ENCODE measurements around the gene ACER2. TPM values are rescaled to one million over a fixed set of nuclear protein-coding genes. Genes with fewer than 3 reads are reported as not detected.

Gene ACER2
- polyA plus RNA-seq, 1 donor (not counting 4 experiments of a cell fraction or from before 2014, with no cell fraction given): 4.2 TPM

- no peak overlapping the region for H2AFZ ChIP-seq (ENCODE audit: control insufficient read depth, low read length)
- dilution Hi-C loops (cut with MboI; ENCODE audit: extremely low pct_ligation_motif_present, low sequenced_read_pairs): loop anchor here (10.0 kb wide), 1 partner anchor 83 kb away; no protein-coding TSS in a partner anchor
These were observed 48.8 kb downstream of the ACER2 start for GRCh38 chr9:19457693-19458009.

GRCh38 chr9:19460243-19460642, 51.4 kb downstream of the ACER2 start:
- Histone ChIP-seq H4K20me1 (ENCODE audit: control insufficient read depth, extremely low read depth, insufficient read depth, low read length) (no peaks in the 10 kb centered on the region), H3K27me3 (ENCODE audit: control insufficient read depth, extremely low read depth, insufficient read depth, low read length) (no peaks in the 10 kb centered on the region), H3K79me2 (ENCODE audit: control insufficient read depth, insufficient read depth, low read length) (no peaks in the 10 kb centered on the region), H3K4me1 (ENCODE audit: control insufficient read depth, extremely low read depth, insufficient read depth, low read length) (no peaks in the 10 kb centered on the region), H3K9me3 (ENCODE audit: control insufficient read depth, low read depth, low read length) (no peaks in the 10 kb centered on the region), H3K9me1 (ENCODE audit: control insufficient read depth, extremely low read depth, insufficient read depth, low read length) (no peaks in the 10 kb centered on the region), H3K36me3 (ENCODE audit: control insufficient read depth in 2 of 2, extremely low read depth in 1 of 2, insufficient read depth in 2 of 2, low read length in 2 of 2) (no peaks in the 10 kb centered on the region), H3K27ac (ENCODE audit: control insufficient read depth, insufficient read depth, low read length) (no peak overlapping the region), H3K4me3 (ENCODE audit: control insufficient read depth in 2 of 3, extremely low read depth in 1 of 3, insufficient read depth in 2 of 3, low read depth in 1 of 3, low read length in 3 of 3) (no peak overlapping the region), H3K4me2 (ENCODE audit: control insufficient read depth, extremely low read depth, insufficient read depth, low read depth, low read length) (no peak overlapping the region), H2AFZ (ENCODE audit: control insufficient read depth, low read length) (peak overlapping the region; percentile 54), H3K9ac (ENCODE audit: control insufficient read depth, extremely low read depth, insufficient read depth, low read length) (no peak overlapping the region)
- dilution Hi-C loops (cut with MboI; ENCODE audit: extremely low pct_ligation_motif_present, low sequenced_read_pairs): no loop called here
- no peak for DNase-seq (ENCODE audit: low read depth, low spot score)
- no peak for FAIRE-seq
- no peak for TF ChIP-seq CTCF (optimal IDR thresholded peaks at IDR 0.05 in 1 of 3, IDR thresholded peaks at IDR 0.05 in 1 of 3, conservative IDR thresholded peaks at IDR 0.05 in 1 of 3; ENCODE audit: extremely low read depth in 1 of 3, insufficient read depth in 2 of 3, low read length in 3 of 3)

More at GRCh38 chr9:19457693-19458009, 48.8 kb downstream of the ACER2 start:
- H3K9me1 ChIP-seq (ENCODE audit: control insufficient read depth, extremely low read depth, insufficient read depth, low read length): no peaks in the 10 kb centered on the region
- no peak for TF ChIP-seq CTCF (optimal IDR thresholded peaks at IDR 0.05 in 1 of 3, IDR thresholded peaks at IDR 0.05 in 1 of 3, conservative IDR thresholded peaks at IDR 0.05 in 1 of 3; ENCODE audit: extremely low read depth in 1 of 3, insufficient read depth in 2 of 3, low read length in 3 of 3)
- TF ChIP-seq EZH2 (IDR thresholded peaks at IDR 0.05; ENCODE audit: low read length): no peak
- no peaks in the 10 kb centered on the region for H3K79me2 ChIP-seq (ENCODE audit: control insufficient read depth, insufficient read depth, low read length)
- H3K9me3 ChIP-seq (ENCODE audit: control insufficient read depth, low read depth, low read length): no peaks in the 10 kb centered on the region
- no peaks in the 10 kb centered on the region for H3K36me3 ChIP-seq (ENCODE audit: control insufficient read depth in 2 of 2, extremely low read depth in 1 of 2, insufficient read depth in 2 of 2, low read length in 2 of 2)
- H3K9ac ChIP-seq (ENCODE audit: control insufficient read depth, extremely low read depth, insufficient read depth, low read length): no peak overlapping the region
- no peaks in the 10 kb centered on the region for H3K27me3 ChIP-seq (ENCODE audit: control insufficient read depth, extremely low read depth, insufficient read depth, low read length)
- no peak overlapping the region for H3K4me2 ChIP-seq (ENCODE audit: control insufficient read depth, extremely low read depth, insufficient read depth, low read depth, low read length)
- no peak overlapping the region for H3K4me3 ChIP-seq (ENCODE audit: control insufficient read depth in 2 of 3, extremely low read depth in 1 of 3, insufficient read depth in 2 of 3, low read depth in 1 of 3, low read length in 3 of 3)
- DNase-seq (ENCODE audit: low read depth, low spot score) (no peak), FAIRE-seq (no peak)
- no peaks in the 10 kb centered on the region for H3K4me1 ChIP-seq (ENCODE audit: control insufficient read depth, extremely low read depth, insufficient read depth, low read length)
- no peak overlapping the region for H3K27ac ChIP-seq (ENCODE audit: control insufficient read depth, insufficient read depth, low read length)
- H4K20me1 ChIP-seq (ENCODE audit: control insufficient read depth, extremely low read depth, insufficient read depth, low read length): no peaks in the 10 kb centered on the region

Measured in keratinocyte (primary cell).